HL-60 (cell line): ENCODE data around the gene PRSS50.

Experiments used
- GABPA ChIP-seq: IDR thresholded peaks from 2 replicates; pipeline ENCODE4 v1.6.1; 2012; ENCODE audit warnings: low read depth
- POLR2AphosphoS5 ChIP-seq: IDR thresholded peaks from 2 replicates; pipeline ENCODE4 v1.6.1; 2012; ENCODE audit warnings: low read depth
- REST ChIP-seq: IDR thresholded peaks from 2 replicates; pipeline ENCODE4 v1.6.1; 2012; ENCODE audit warnings: low read depth; ENCODE audit not compliant: insufficient replicate concordance
- TF ChIP-seq, protein P1 (sequence below): IDR thresholded peaks from one replicate; pipeline ENCODE4 v1.5.1; 2011; ENCODE audit warnings: low read length, control low read depth, inconsistent platforms; ENCODE audit not compliant: insufficient read depth

- TF ChIP-seq, protein P1, sequence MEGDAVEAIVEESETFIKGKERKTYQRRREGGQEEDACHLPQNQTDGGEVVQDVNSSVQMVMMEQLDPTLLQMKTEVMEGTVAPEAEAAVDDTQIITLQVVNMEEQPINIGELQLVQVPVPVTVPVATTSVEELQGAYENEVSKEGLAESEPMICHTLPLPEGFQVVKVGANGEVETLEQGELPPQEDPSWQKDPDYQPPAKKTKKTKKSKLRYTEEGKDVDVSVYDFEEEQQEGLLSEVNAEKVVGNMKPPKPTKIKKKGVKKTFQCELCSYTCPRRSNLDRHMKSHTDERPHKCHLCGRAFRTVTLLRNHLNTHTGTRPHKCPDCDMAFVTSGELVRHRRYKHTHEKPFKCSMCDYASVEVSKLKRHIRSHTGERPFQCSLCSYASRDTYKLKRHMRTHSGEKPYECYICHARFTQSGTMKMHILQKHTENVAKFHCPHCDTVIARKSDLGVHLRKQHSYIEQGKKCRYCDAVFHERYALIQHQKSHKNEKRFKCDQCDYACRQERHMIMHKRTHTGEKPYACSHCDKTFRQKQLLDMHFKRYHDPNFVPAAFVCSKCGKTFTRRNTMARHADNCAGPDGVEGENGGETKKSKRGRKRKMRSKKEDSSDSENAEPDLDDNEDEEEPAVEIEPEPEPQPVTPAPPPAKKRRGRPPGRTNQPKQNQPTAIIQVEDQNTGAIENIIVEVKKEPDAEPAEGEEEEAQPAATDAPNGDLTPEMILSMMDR = no peak
- TF ChIP-seq POLR2AphosphoS5 = no peak
- TF ChIP-seq GABPA = no peak
- TF ChIP-seq REST = no peak
These were observed 16.3 kb downstream of the PRSS50 start, which contains the start of gene TMIE for GRCh38 chr3:46701181-46701939.
